Gastroesophageal sphincter (tissue), 4 donors: ENCODE results near the gene B9D2. TPM values are rescaled to one million over a fixed set of nuclear protein-coding genes. Genes with fewer than 3 reads are reported as not detected.
A peak's percentile ranks its signal among the peaks of the same experiment; 100 is the strongest.

Experiments used
- ATAC-seq: fragments of 150-250 bp; one replicate; pipeline ENCODE4 v1.9.1; 2016; ENCODE audit warnings: mild to moderate bottlenecking, moderate library complexity
- H3K27ac ChIP-seq, 4 donors: fragments of 200-600 bp; sonication (generic) in 3 of 4; 1 replicate in 3 of 4; 2 replicates in 1 of 4; pipeline ENCODE4 v1.5.1; 2016 to 2019
- H3K27me3 ChIP-seq: fragments of 200-600 bp; sonication (generic); one replicate; pipeline ENCODE4 v1.5.1; 2019
- H3K36me3 ChIP-seq, 2 donors: fragments of 200-600 bp; sonication (generic); one replicate each; pipeline ENCODE4 v1.5.1; 2019; ENCODE audit warnings: control low read depth in 1 of 2
- H3K4me1 ChIP-seq, 3 donors: fragments of 200-600 bp; sonication (generic); 1 replicate in 2 of 3; 2 replicates in 1 of 3; pipeline ENCODE4 v1.5.1; 2016 to 2019; ENCODE audit warnings: control low read depth in 2 of 3
- H3K4me3 ChIP-seq, 2 donors: fragments of 200-600 bp; sonication (generic); one replicate each; pipeline ENCODE4 v1.5.1; 2019; ENCODE audit warnings: mild to moderate bottlenecking in 1 of 2, moderate library complexity in 1 of 2
- H3K9me3 ChIP-seq, 3 donors: fragments of 200-600 bp; sonication (generic); one replicate each; pipeline ENCODE4 v1.5.1; 2017 to 2019; ENCODE audit warnings: control low read depth in 2 of 3
- EP300 ChIP-seq: sonication (generic); formaldehyde crosslinking; IDR thresholded peaks from one replicate; pipeline ENCODE4 v1.6.1; 2017; ENCODE audit warnings: antibody characterized with exemption, mild to moderate bottlenecking
- POLR2A ChIP-seq, 2 donors: fragments of 450-650 bp; IDR thresholded peaks; one replicate each; pipeline ENCODE4 v1.6.1; 2017; ENCODE audit warnings: antibody characterized with exemption in 2 of 2, mild to moderate bottlenecking in 2 of 2, moderate library complexity in 1 of 2
- POLR2AphosphoS5 ChIP-seq: sonication (generic); formaldehyde crosslinking; IDR thresholded peaks from one replicate; pipeline ENCODE4 v1.6.1; 2017; ENCODE audit warnings: antibody characterized with exemption
- WGBS, 2 donors: methylation state at CpG; one replicate each; pipeline ENCODE4 v1.1.5; 2018; ENCODE audit warnings: low coverage in 1 of 2; 5-methylcytosine and 5-hydroxymethylcytosine counted together
- total RNA-seq, 4 donors: library from RNA; depleted of rRNA; stranded (reverse); fragments of >200 nt; gene quantifications; one replicate each; pipeline ENCODE4 v1.1.0, GENCODE V29; 2016
- TF ChIP-seq, protein P1 (sequence below), 4 experiments: fragments of 200-600 bp in 2 of 4; fragments of 450-650 bp in 2 of 4; sonication (generic) in 1 of 4; IDR thresholded peaks; one replicate each; pipeline ENCODE4 v1.5.1; 2017 to 2019; ENCODE audit warnings: antibody characterized with exemption in 4 of 4, mild to moderate bottlenecking in 2 of 4, moderate library complexity in 2 of 4

Gene B9D2
- total RNA-seq, 4 donors from 2014 or later = 5.2 to 10.1 (median 6.7) TPM

DNA sequence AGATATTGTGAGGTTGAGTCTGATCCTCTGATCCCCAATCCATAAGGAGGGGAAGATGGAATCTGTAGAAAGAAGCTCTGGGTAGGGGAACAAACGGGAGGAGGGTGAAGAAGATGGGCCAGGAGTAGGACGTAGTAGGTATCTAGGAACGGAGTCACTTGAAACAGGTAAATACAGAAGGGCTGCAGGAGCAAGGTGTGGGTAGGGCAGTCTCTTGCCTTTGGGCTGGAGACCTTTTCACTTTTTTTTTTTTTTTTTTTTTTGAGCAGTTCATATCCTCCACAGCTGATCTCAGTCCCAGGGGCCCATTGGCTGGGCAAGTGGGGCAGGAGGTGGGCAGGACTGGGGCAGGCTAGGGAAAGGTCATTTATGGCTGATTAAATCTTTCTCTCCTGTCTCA is 35.1 kb upstream of the B9D2 start:
- Histone ChIP-seq H3K9me3 (no peaks in the 10 kb centered on the region), H3K27ac (no peak overlapping the region), H3K36me3 (peaks cover 0 to 30% of the 10 kb centered on the region in 2 donors), H3K4me1 (peaks cover 4 to 79% (median 11%) of the 10 kb centered on the region in 3 donors), H3K27me3 (no peaks in the 10 kb centered on the region), H3K4me3 (peak overlapping the region in 1 of 2 donors; percentile 93)
- no peak for TF ChIP-seq EP300
- TF ChIP-seq, protein P1, sequence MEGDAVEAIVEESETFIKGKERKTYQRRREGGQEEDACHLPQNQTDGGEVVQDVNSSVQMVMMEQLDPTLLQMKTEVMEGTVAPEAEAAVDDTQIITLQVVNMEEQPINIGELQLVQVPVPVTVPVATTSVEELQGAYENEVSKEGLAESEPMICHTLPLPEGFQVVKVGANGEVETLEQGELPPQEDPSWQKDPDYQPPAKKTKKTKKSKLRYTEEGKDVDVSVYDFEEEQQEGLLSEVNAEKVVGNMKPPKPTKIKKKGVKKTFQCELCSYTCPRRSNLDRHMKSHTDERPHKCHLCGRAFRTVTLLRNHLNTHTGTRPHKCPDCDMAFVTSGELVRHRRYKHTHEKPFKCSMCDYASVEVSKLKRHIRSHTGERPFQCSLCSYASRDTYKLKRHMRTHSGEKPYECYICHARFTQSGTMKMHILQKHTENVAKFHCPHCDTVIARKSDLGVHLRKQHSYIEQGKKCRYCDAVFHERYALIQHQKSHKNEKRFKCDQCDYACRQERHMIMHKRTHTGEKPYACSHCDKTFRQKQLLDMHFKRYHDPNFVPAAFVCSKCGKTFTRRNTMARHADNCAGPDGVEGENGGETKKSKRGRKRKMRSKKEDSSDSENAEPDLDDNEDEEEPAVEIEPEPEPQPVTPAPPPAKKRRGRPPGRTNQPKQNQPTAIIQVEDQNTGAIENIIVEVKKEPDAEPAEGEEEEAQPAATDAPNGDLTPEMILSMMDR (IDR thresholded peaks at IDR 0.05) = no peak
- no peak for ATAC-seq
- WGBS, 2 donors = 70 to 78% methylated on average over 3 of the region's 3 CpGs

DNA sequence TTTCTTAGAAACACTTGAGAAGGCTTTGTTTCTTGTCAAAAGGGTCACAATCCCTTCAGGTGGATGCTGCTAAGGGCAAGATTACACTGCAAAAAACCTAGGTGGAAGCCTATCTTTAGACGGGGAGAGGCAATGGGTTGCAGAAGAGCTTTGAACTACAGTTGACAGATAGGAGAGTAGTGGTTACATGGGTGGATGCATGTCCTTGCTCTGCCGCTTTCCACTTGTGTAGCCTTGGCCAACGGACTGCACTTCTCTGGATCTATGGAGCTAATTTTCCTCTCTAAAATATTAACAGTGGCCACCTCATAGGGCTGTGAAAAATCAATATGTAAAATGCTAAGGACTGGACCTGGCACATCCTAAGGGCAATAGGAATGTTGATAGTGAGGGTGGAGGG is 34.6 kb upstream of the B9D2 start:
- TF ChIP-seq, protein P1 (IDR thresholded peaks at IDR 0.05) = no peak
- no peak for TF ChIP-seq POLR2AphosphoS5
- no peak for TF ChIP-seq POLR2A (IDR thresholded peaks at IDR 0.05)
- no peak for TF ChIP-seq EP300
- ATAC-seq = no peak
- no peaks in the 10 kb centered on the region for H3K27me3 ChIP-seq
- peaks cover 0 to 28% of the 10 kb centered on the region in 2 donors for H3K36me3 ChIP-seq
- 47 to 50% methylated on average over 2 to 3 of the region's 3 CpGs for WGBS, 2 donors
- no peaks in the 10 kb centered on the region for H3K9me3 ChIP-seq
- peak overlapping the region in 2 of 4 donors; percentile 86 to 94 for H3K27ac ChIP-seq
- H3K4me3 ChIP-seq = peak overlapping the region; percentile 93 to 100
- H3K4me1 ChIP-seq = peaks cover 4 to 75% (median 11%) of the 10 kb centered on the region in 3 donors

DNA sequence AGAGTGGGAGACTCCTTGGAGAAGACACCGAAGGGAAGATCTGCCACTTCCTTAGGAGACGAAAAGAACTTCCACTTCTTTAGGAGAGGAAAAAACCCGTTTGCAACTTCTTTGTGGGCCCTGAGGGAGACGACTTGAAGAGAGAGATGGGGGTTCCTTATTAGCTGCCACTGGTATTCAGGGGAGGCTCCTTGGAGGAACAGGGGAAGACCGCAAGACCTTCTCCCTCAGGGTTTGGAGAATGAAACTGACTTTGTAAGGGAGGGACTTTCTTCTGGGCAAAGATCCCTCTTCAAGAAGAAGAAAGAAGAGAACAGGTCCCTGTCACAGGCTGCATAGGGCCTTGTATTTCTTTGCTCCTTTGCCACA is 34.1 kb upstream of the B9D2 start:
- no peak for TF ChIP-seq EP300
- TF ChIP-seq, protein P1 (IDR thresholded peaks at IDR 0.05) = no peak
- TF ChIP-seq POLR2AphosphoS5 = no peak
- no peak for TF ChIP-seq POLR2A (IDR thresholded peaks at IDR 0.05)
- Histone ChIP-seq H3K9me3 (no peaks in the 10 kb centered on the region), H3K4me3 (peak overlapping the region; percentile 93 to 100), H3K36me3 (peaks cover 0 to 22% of the 10 kb centered on the region in 2 donors), H3K27ac (peak overlapping the region; percentile 86 to 97 (median 92)), H3K4me1 (peaks cover 4 to 69% (median 11%) of the 10 kb centered on the region in 3 donors), H3K27me3 (no peaks in the 10 kb centered on the region)
- WGBS, 2 donors = 0% methylated on average over 5 of the region's 5 CpGs; no CpG with 5 or more reads in 1 of the 2 donors
- ATAC-seq = no peak

DNA sequence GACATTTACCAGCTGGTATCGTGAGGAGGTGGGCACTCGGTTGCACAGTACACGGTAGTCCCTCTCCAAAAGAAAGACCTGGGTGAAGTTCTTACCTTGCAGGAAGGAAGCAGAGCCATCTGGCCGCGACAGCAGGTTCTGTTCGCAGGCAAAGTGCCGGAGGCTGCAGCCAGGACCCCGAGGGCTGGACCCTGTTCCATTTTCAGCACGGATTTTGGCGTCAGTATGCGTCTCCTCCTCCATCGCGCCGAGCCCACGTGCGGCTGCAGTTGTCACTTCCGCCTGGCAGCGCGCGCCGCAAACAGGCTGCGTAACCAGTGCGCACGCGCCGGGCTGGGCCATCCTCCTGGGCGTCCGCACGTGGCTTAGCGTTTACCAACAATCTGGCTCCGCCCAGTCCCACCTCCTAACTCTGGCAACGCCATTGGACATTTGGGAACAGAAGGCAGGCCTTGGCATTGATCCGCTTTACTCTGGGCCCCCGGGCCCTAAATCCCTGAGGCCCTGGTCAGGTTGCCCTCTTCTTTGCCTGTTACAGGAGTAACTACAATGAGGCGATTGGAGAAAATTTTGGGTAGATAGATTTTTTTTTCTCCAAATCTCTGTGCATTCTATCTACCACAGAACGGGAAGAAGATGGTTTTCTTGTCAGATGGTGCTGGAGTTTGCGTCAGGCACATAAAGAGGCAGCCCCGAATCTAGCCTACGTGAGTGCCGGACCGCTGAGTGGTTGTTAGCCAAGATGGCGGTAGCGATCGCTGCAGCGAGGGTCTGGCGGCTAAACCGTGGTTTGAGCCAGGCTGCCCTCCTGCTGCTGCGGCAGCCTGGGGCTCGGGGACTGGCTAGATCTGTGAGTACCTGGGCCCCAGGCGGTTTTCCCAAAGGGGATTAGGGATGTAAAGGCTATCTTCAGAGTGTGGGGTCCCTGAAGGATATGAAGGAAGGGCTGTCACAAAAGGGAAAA is 33.4 kb upstream of the B9D2 start, which contains the start of the genes BCKDHA and EXOSC5:
Gene BCKDHA (plus strand): TSS at position 733 of the 964 bp plus-strand sequence. CDS start 10 bp downstream, at position 743.
Gene EXOSC5 (minus strand): TSS at position 274 of the 964 bp plus-strand sequence. CDS start 31 bp downstream, at position 243.
- H3K36me3 ChIP-seq = peaks cover 0 to 15% of the 10 kb centered on the region in 2 donors
- 0 to 9% methylated on average over 6 to 10 of the region's 50 CpGs for WGBS, 2 donors
- peak within 1 kb of the TSS; percentile 93 to 100 for H3K4me3 ChIP-seq
- peaks cover 4 to 62% (median 11%) of the 10 kb centered on the region in 3 donors for H3K4me1 ChIP-seq
- peak within 1 kb of the TSS; percentile 86 to 97 (median 92) for H3K27ac ChIP-seq
- no peaks in the 10 kb centered on the region for H3K9me3 ChIP-seq
- peak; percentile 36 to 62 for TF ChIP-seq POLR2A (IDR thresholded peaks at IDR 0.05)
- TF ChIP-seq, protein P1 (IDR thresholded peaks at IDR 0.05) = peak in 2 of 4 experiments; percentile 13 to 21
- TF ChIP-seq POLR2AphosphoS5 = peak; percentile 73
- TF ChIP-seq EP300 = no peak
- no peaks in the 10 kb centered on the region for H3K27me3 ChIP-seq
- ATAC-seq = peak; percentile 100
